Medulla oblongata (tissue), 1 donor: Measurements from ENCODE around the gene DNM3.

Experiments
- DNase-seq: peaks from one replicate; pipeline ENCODE4 v3.0.0-alpha.2; 2015; ENCODE audit errors: extremely low spot score

Gene DNM3

GRCh38 chr1:171817511-171818265 is 23.6 kb upstream of the DNM3 start:
- DNase-seq: peak; percentile 64

- peak; percentile 72 for DNase-seq
Observed at GRCh38 chr1:171819946-171820345, 21.4 kb upstream of the DNM3 start.

- DNase-seq: no peak
Observed at GRCh38 chr1:171826973-171827372, 14.3 kb upstream of the DNM3 start.

- no peak for DNase-seq
Observed at GRCh38 chr1:171828794-171829193, 12.5 kb upstream of the DNM3 start.

GRCh38 chr1:171833091-171833825 is 8.0 kb upstream of the DNM3 start:
- DNase-seq: no peak

- DNase-seq: no peak
Observed at GRCh38 chr1:171834821-171835220, 6.5 kb upstream of the DNM3 start.

GRCh38 chr1:171835891-171836290 is 5.4 kb upstream of the DNM3 start:
- DNase-seq: no peak

GRCh38 chr1:171841931-171842761 is 848 bp downstream of the DNM3 start:
- peak; percentile 78 for DNase-seq

- DNase-seq: no peak
Observed at GRCh38 chr1:171844381-171844780, 3.1 kb downstream of the DNM3 start.

GRCh38 chr1:171845998-171846397 is 4.7 kb downstream of the DNM3 start:
- no peak for DNase-seq

- no peak for DNase-seq
Observed at GRCh38 chr1:171849245-171849898, 8.1 kb downstream of the DNM3 start.

GRCh38 chr1:171850651-171851350 is 9.5 kb downstream of the DNM3 start:
- no peak for DNase-seq

- DNase-seq: no peak
Observed at GRCh38 chr1:171852272-171852671, 11.0 kb downstream of the DNM3 start.

GRCh38 chr1:171855381-171855780 is 14.1 kb downstream of the DNM3 start:
- no peak for DNase-seq

- no peak for DNase-seq
Observed at GRCh38 chr1:171858696-171859095, 17.4 kb downstream of the DNM3 start.

GRCh38 chr1:171860696-171861095 is 19.4 kb downstream of the DNM3 start:
- no peak for DNase-seq

- DNase-seq: no peak
Observed at GRCh38 chr1:171863531-171863930, 22.2 kb downstream of the DNM3 start.

- DNase-seq: no peak
Observed at GRCh38 chr1:171864308-171864707, 23.0 kb downstream of the DNM3 start.

GRCh38 chr1:171865106-171865505 is 23.8 kb downstream of the DNM3 start:
- DNase-seq: no peak

- no peak for DNase-seq
Observed at GRCh38 chr1:171867236-171867635, 25.9 kb downstream of the DNM3 start.

- DNase-seq: peak; percentile 34
Observed at GRCh38 chr1:171868217-171868803, 27.0 kb downstream of the DNM3 start.
